Astrocyte of the hippocampus (primary cell): Measurements from ENCODE around the gene CREB3L2.
"Not testable (repeated sequence)": the region's sequence is repeated elsewhere in the genome, so short reads cannot be mapped to it uniquely, and the experiment has no call there.

ENCODE experiments used
- DNase-seq: peaks from one replicate; pipeline ENCODE4 v3.0.0; 2011; ENCODE audit warnings: low read depth, low spot score

CREB3L2 gene

GRCh38 chr7:138001529-138002095, at the start of gene CREB3L2:
CREB3L2 (minus strand) TSS chr7:138002086; CDS start chr7:138001705, 381 bp downstream.
- DNase-seq = peak; percentile 85

DNA sequence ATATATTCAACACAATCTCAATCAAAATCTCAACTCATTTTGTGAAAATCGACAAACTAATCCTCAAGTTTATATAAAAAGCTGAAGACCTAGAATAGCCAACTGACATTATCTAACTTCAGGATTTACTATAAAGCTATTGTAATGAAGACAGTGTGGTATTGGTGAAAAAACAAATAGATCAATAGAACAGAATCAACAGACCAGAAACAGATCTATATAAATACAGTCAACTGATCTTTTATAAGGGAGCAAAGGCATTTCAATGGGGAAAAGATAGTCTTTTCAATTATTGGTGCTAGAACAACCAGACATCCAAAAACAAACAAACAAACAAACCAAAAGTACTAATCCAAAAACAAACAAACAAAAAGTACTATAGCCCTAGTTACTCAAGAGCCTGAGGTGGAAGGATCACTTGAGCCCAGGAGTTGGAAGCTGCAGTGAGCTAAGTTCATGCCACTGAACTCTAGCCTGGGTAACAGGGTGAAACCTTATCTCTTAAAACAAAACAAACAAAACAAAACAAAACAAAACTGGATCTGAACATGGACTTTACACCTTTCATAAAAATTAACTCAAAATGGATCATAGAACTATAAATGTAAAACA, 47.7 kb upstream of the CREB3L2 start:
- DNase-seq = no peak

GRCh38 chr7:138047907-138048306, 46.0 kb upstream of the CREB3L2 start:
- DNase-seq = no peak

DNA sequence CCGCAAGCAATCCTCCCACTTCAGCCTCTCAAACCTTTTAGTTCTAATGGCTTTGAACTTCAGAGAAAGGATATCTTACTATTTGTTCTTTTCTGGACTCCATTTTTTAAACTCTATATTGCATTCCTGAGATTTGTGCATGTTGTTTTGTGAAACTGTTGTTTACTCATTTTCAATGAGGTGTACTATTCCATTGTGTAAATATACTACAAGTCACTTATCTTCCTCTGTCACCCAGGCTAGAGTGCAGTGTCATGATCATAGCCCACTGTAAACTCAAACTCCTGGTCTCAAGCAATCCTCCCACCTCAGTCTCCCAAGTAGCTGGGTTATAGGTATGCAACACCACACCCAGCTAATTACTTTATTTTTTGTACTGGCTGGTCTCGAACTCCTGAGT, 43.0 kb upstream of the CREB3L2 start:
- no peak for DNase-seq

DNA sequence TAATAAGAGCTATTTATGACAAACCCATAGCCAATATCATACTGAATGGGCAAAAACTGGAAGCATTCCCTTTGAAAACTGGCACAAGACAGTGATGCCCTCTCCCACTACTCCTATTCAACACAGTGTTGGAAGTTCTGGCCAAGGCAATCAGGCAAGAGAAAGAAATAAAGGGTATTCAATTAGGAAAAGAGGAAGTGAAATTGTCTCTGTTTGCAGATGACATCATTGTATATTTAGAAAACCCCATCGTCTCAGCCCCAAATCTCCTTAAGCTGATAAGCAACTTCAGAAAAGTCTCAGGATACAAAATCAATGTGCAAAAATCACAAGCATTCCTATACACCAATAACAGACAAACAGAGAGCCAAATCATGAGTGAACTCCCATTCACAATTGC, 38.2 kb upstream of the CREB3L2 start:
- not testable (repeated sequence) for DNase-seq

DNA sequence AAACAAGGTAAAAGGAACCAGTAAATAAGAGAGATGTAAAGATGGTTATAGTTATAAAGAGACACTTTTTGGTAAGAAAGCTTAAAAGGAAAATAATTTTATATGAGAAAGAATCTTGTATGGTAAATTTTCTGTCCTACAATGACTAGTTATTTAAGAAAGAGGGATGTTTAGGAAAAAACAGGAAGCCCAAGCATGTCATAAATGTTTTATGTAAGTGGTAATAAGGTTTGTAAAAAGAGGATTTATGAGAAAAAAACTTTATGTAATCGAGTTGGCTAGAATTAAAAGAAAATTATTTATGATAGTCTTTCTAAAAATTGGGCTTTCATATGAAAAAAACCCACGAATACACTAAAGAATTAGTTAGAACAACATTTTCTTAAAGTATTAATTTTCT, 34.2 kb upstream of the CREB3L2 start:
- DNase-seq = no peak

DNA sequence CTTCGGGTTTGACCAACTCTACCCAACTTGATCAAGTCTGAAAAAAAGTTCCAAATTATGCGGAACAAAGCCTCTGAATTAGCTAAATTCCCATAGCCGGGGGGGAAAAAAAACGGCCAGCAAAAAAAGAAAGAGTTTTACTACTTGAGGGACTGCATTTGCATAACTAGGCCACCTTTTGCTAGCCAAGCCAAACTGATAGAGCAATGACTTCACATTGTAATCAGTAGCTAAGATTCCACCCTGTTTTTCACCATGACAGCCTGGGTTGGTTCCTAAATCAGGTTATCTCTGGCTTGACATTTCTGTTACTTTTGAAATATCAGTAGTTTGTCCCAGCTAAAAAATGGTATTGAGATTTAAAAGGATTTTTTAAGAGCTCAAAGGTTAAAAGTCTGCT, 31.4 kb upstream of the CREB3L2 start:
- no peak for DNase-seq

- peak; percentile 66 for DNase-seq
These were observed 30.9 kb upstream of the CREB3L2 start for GRCh38 chr7:138032770-138033169.

- peak; percentile 11 for DNase-seq
These were observed 30.3 kb upstream of the CREB3L2 start for GRCh38 chr7:138032186-138032585.

GRCh38 chr7:138030679-138031351, 28.9 kb upstream of the CREB3L2 start:
- peak; percentile 33 for DNase-seq

DNA sequence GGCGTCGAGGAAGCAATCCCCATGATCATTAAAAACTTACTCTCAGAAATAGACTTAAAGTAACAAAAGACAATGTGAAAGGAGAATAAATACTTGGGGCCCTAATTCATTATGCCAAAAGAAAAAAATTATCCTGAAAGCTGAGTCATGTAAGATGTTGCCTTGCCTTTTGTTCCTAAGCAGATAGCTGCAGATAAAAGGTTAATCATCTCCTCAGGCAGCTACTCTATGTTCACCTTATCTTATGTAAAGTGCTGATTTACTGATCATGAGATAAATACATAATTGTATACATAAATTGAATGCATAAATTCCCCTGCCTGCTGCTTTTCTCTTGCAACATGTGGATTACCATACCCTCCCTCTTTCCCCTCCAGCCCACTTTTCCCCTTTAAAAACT, 28.1 kb upstream of the CREB3L2 start:
- DNase-seq = no peak

DNA sequence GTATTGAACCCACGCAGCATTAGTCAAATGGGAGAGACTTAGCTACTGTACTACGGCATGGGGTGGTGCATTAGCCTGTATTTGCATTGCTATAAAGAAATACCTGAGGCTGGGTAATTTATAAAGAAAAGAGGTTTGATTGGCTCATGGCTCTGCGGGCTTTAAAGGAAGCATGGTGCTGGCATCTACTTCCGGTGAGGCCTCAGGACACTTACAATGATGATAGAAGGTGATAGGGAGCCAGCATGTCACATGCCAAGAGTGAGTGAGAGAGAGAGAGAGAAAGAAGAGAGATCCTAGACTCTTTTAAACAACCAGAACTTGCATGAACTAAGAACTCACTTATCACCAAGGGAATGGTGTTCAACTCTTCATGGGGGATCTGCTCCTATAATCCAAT, 27.2 kb upstream of the CREB3L2 start:
- no peak for DNase-seq

GRCh38 chr7:138027100-138027499, 25.2 kb upstream of the CREB3L2 start:
- DNase-seq = no peak

GRCh38 chr7:138025215-138026186, 23.6 kb upstream of the CREB3L2 start:
- DNase-seq = no peak

GRCh38 chr7:138024765-138025164, 22.9 kb upstream of the CREB3L2 start:
- DNase-seq = no peak

GRCh38 chr7:138024343-138024691, 22.4 kb upstream of the CREB3L2 start:
- no peak for DNase-seq

- no peak for DNase-seq
These were observed 21.9 kb upstream of the CREB3L2 start for GRCh38 chr7:138023618-138024342.

GRCh38 chr7:138021889-138022288, 20.0 kb upstream of the CREB3L2 start:
- peak; percentile 40 for DNase-seq

DNA sequence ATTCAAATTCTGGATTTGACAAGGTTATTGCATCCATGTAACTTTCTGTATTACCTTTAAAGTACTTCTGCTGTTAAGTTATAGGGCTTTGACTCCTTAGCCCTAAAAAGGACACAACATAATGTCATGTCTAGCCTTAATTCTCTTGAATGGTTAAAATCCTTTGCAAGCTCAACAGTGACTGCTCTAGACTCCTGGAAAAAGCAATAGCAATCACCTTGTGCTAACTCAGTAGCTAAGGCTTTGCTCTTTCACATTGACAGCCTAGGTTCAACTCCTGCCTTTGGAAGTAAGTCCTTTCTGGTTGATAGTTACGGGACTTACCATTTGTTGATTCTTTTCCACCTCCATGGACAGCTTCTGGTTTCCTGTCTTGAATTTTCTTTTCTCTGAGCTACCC, 16.1 kb upstream of the CREB3L2 start:
- no peak for DNase-seq

DNA sequence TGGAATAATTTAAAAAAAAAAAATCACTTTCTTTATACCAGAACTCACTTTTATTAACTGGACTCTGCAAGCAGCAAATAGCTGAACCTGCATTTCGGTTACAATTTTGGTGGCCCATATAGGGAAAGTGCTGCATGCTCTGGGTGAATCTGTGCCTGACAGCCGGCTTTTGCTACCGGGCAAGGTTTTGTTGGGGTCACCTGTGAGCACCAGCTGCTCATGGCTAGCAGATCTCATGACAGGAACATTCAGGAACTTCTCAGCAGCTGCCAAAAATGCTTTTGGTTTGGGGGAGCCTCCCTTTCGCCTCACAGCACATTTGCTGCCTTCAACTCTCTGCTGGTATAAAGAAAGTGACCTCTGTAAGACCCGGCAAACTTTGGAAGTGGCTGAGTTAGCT, 13.2 kb upstream of the CREB3L2 start:
- no peak for DNase-seq

GRCh38 chr7:138014686-138015085, 12.8 kb upstream of the CREB3L2 start:
- DNase-seq = no peak
